ENCODE measurements around the gene TRIM58.

GRCh38 chr1:247849616-247850015, 7.4 kb upstream of the TRIM58 start:
- TF ChIP-seq CTCF (conservative IDR thresholded peaks at IDR 0.05), result no peak
- no peak for TF ChIP-seq ZFX (IDR thresholded peaks at IDR 0.05)
